ENCODE data around the gene NKIRAS2. TPM values are rescaled to one million over a fixed set of nuclear protein-coding genes. Genes with fewer than 3 reads are reported as not detected.

NKIRAS2 gene
- 23.6 TPM for total RNA-seq

- DNase-seq = peak; percentile 95
Measured at GRCh38 chr17:42019509-42020404, at the start of gene NKIRAS2. TSS of gene NKIRAS2 (plus strand) at chr17:42020090. CDS start at chr17:42021578, 1,488 bp downstream.

- no peak for DNase-seq
Measured at GRCh38 chr17:41970901-41971331, 49.0 kb upstream of the NKIRAS2 start.

GRCh38 chr17:41971721-41972523, 48.0 kb upstream of the NKIRAS2 start:
- no peak for DNase-seq

- no peak for DNase-seq
Measured at GRCh38 chr17:41972571-41973407, 47.1 kb upstream of the NKIRAS2 start.

GRCh38 chr17:41973408-41973811, 46.5 kb upstream of the NKIRAS2 start:
- DNase-seq = peak; percentile 57

- no peak for DNase-seq
Measured at GRCh38 chr17:41974031-41974430, 45.9 kb upstream of the NKIRAS2 start.

GRCh38 chr17:41974658-41975057, 45.2 kb upstream of the NKIRAS2 start:
- DNase-seq = no peak

GRCh38 chr17:41975099-41976083, 44.5 kb upstream of the NKIRAS2 start:
- no peak for DNase-seq

- no peak for DNase-seq
Measured at GRCh38 chr17:41976142-41976768, 43.6 kb upstream of the NKIRAS2 start.

- no peak for DNase-seq
Measured at GRCh38 chr17:41977991-41978390, 41.9 kb upstream of the NKIRAS2 start.

- no peak for DNase-seq
Measured at GRCh38 chr17:41982026-41982760, 37.7 kb upstream of the NKIRAS2 start.

GRCh38 chr17:41984454-41984853, 35.4 kb upstream of the NKIRAS2 start:
- DNase-seq = no peak

- DNase-seq = no peak
Measured at GRCh38 chr17:41985919-41986318, 34.0 kb upstream of the NKIRAS2 start.

- no peak for DNase-seq
Measured at GRCh38 chr17:41986634-41987033, 33.3 kb upstream of the NKIRAS2 start.

GRCh38 chr17:41987642-41988041, 32.2 kb upstream of the NKIRAS2 start:
- no peak for DNase-seq

GRCh38 chr17:41988418-41988817, 31.5 kb upstream of the NKIRAS2 start:
- no peak for DNase-seq

GRCh38 chr17:41989702-41990419, 30.0 kb upstream of the NKIRAS2 start:
- DNase-seq = no peak

- peak; percentile 76 for DNase-seq
Measured at GRCh38 chr17:41992576-41992975, 27.3 kb upstream of the NKIRAS2 start.

- no peak for DNase-seq
Measured at GRCh38 chr17:41996855-41997164, 23.1 kb upstream of the NKIRAS2 start.
